ENCODE data around the gene TTLL10. TPM values are rescaled to one million over a fixed set of nuclear protein-coding genes. Genes with fewer than 3 reads are reported as not detected.

TTLL10 gene
- 1 to 10 TPM in 1 of 5 donors, not detected in 4; 6.4 TPM for total RNA-seq
- polyA plus RNA-seq, result under 1 TPM in 2 of 3 donors, not detected in 1; 0.13 to 0.46 TPM
- long read RNA-seq, donor 1, result 0 reads
- long read RNA-seq, donor 2, result 0 reads
- long read RNA-seq, donor 3, result 0 reads
- long read RNA-seq, donor 4, result 0 reads
- long read RNA-seq, donor 5, result 0 reads
- long read RNA-seq, donor 6, result 0 reads
- long read RNA-seq, donor 7, result 0 reads
- long read RNA-seq, donor 8, result 0 reads
- long read RNA-seq, donor 9, result 0 reads
- long read RNA-seq, donor 10, result 0 reads

- Histone ChIP-seq H3K4me3 (no peak within 1 kb of the TSS), H3K4me1 (peaks cover 5 to 32% (median 19%) of the 10 kb centered on the region in 4 donors), H3K27me3 (peaks cover 0 to 94% (median 26%) of the 10 kb centered on the region in 3 donors), H3K36me3 (peaks cover 0 to 12% (median 1%) of the 10 kb centered on the region in 4 donors), H3K27ac (no peak within 1 kb of the TSS), H3K9me3 (no peaks in the 10 kb centered on the region)
- intact Hi-C loops (cut with DNase I; ENCODE audit: low total_unique reads), result loop anchor here (5.0 to 10.0 kb wide), 2 partner anchors 51 to 52 kb away; no protein-coding TSS in a partner anchor
- TF ChIP-seq EP300 (IDR thresholded peaks at IDR 0.05), result no peak
- no peak for TF ChIP-seq POLR2A (IDR thresholded peaks at IDR 0.05)
- TF ChIP-seq CTCF (IDR thresholded peaks at IDR 0.05), result no peak
- no peak for TF ChIP-seq POLR2AphosphoS5 (IDR thresholded peaks at IDR 0.05)
- DNase-seq, result peak in 1 of 2 donors; percentile 80
- WGBS, 5 donors, result 45 to 57% (median 51%) methylated on average over 18 to 35 of the region's 35 CpGs
Observed at GRCh38 chr1:1173793-1174415, at the start of gene TTLL10. Gene TTLL10 (plus strand): TSS chr1:1173880. CDS start chr1:1179216, 5,336 bp downstream.

- Histone ChIP-seq H3K4me1 (peaks cover 48 to 67% (median 64%) of the 10 kb centered on the region in 4 donors), H3K9me3 (no peaks in the 10 kb centered on the region), H3K27me3 (peaks cover 0 to 36% (median 0%) of the 10 kb centered on the region in 3 donors), H3K36me3 (no peaks in the 10 kb centered on the region), H3K4me3 (peak overlapping the region in 1 of 4 donors; percentile 16), H3K27ac (peak overlapping the region; percentile 81 to 87 (median 84))
- no peak for TF ChIP-seq POLR2A (IDR thresholded peaks at IDR 0.05)
- TF ChIP-seq CTCF (IDR thresholded peaks at IDR 0.05), result no peak
- no peak for TF ChIP-seq EP300 (IDR thresholded peaks at IDR 0.05)
- no peak for TF ChIP-seq POLR2AphosphoS5 (IDR thresholded peaks at IDR 0.05)
- intact Hi-C loops (cut with DNase I; ENCODE audit: low total_unique reads), result loop anchor here (5.0 to 10.0 kb wide), 3 partner anchors 48 to 170 kb away; partner anchors contain the start of gene TTLL10
- no peak for DNase-seq
- 29 to 69% (median 32%) methylated on average over 2 to 7 of the region's 7 CpGs for WGBS, 5 donors
Observed at GRCh38 chr1:1124508-1124785, 49.2 kb upstream of the TTLL10 start.

- TF ChIP-seq POLR2AphosphoS5 (IDR thresholded peaks at IDR 0.05) (peak in 2 of 3 donors; percentile 2 to 54), POLR2A (IDR thresholded peaks at IDR 0.05) (no peak)
- intact Hi-C loops (cut with DNase I; ENCODE audit: low total_unique reads), result loop anchor here (5.0 to 10.0 kb wide), 3 partner anchors 47 to 170 kb away; partner anchors contain the start of gene TTLL10
- peaks cover 48 to 67% (median 64%) of the 10 kb centered on the region in 4 donors for H3K4me1 ChIP-seq
- H3K4me3 ChIP-seq, result peak overlapping the region in 1 of 4 donors; percentile 16
- 28 to 64% (median 44%) methylated on average over 19 to 29 of the region's 29 CpGs for WGBS, 5 donors
- no peaks in the 10 kb centered on the region for H3K36me3 ChIP-seq
- peak overlapping the region; percentile 81 to 87 (median 84) for H3K27ac ChIP-seq
- peaks cover 0 to 30% (median 0%) of the 10 kb centered on the region in 3 donors for H3K27me3 ChIP-seq
- DNase-seq, result peak; percentile 80 to 83
- no peaks in the 10 kb centered on the region for H3K9me3 ChIP-seq
Observed at GRCh38 chr1:1124786-1125642, 48.7 kb upstream of the TTLL10 start.

- no peaks in the 10 kb centered on the region for H3K36me3 ChIP-seq
- H3K4me3 ChIP-seq, result no peak overlapping the region
- H3K9me3 ChIP-seq, result no peaks in the 10 kb centered on the region
- no peak for TF ChIP-seq POLR2A (IDR thresholded peaks at IDR 0.05)
- peak in 1 of 3 donors; percentile 21 for TF ChIP-seq POLR2AphosphoS5 (IDR thresholded peaks at IDR 0.05)
- no peak for TF ChIP-seq CTCF (IDR thresholded peaks at IDR 0.05)
- TF ChIP-seq EP300 (IDR thresholded peaks at IDR 0.05), result no peak
- peaks cover 0 to 21% (median 0%) of the 10 kb centered on the region in 3 donors for H3K27me3 ChIP-seq
- intact Hi-C loops (cut with DNase I; ENCODE audit: low total_unique reads), result loop anchor here (10.0 kb wide), 1 partner anchor 169 kb away; no protein-coding TSS in a partner anchor
- peak in 1 of 2 donors; percentile 31 for DNase-seq
- H3K4me1 ChIP-seq, result peaks cover 48 to 69% (median 66%) of the 10 kb centered on the region in 4 donors
- peak overlapping the region; percentile 81 to 87 (median 84) for H3K27ac ChIP-seq
- whole genome bisulfite sequencing, 5 donors, result 60 to 83% (median 73%) methylated on average over 16 to 18 of the region's 18 CpGs
Observed at GRCh38 chr1:1125945-1126344, 47.7 kb upstream of the TTLL10 start.

All from stomach (tissue), 19 donors.